Measurements from ENCODE around the gene CALHM4. TPM values are rescaled to one million over a fixed set of nuclear protein-coding genes. Genes with fewer than 3 reads are reported as not detected.

CALHM4 gene
- total and polyA plus RNA-seq, 2 of the 13 experiments (the other 11 are each of a cell fraction or from before 2014, with no cell fraction given): not detected

- TF ChIP-seq, protein P1, sequence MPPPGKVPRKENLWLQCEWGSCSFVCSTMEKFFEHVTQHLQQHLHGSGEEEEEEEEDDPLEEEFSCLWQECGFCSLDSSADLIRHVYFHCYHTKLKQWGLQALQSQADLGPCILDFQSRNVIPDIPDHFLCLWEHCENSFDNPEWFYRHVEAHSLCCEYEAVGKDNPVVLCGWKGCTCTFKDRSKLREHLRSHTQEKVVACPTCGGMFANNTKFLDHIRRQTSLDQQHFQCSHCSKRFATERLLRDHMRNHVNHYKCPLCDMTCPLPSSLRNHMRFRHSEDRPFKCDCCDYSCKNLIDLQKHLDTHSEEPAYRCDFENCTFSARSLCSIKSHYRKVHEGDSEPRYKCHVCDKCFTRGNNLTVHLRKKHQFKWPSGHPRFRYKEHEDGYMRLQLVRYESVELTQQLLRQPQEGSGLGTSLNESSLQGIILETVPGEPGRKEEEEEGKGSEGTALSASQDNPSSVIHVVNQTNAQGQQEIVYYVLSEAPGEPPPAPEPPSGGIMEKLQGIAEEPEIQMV (CRISPR knock-in tag; IDR thresholded peaks at IDR 0.05; ENCODE audit: low read depth): peak; percentile 91; the same call in 1 of the 2 replicates
- TF ChIP-seq, protein P2, sequence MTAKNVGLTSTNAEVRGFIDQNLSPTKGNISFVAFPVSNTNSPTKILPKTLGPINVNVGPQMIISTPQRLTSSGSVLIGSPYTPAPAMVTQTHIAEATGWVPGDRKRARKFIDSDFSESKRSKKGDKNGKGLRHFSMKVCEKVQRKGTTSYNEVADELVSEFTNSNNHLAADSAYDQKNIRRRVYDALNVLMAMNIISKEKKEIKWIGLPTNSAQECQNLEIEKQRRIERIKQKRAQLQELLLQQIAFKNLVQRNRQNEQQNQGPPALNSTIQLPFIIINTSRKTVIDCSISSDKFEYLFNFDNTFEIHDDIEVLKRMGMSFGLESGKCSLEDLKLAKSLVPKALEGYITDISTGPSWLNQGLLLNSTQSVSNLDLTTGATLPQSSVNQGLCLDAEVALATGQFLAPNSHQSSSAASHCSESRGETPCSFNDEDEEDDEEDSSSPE (CRISPR knock-in tag; IDR thresholded peaks at IDR 0.05): peak; percentile 85
- TF ChIP-seq AKAP8 (CRISPR knock-in tag; IDR thresholded peaks at IDR 0.05) (peak; percentile 92), ZNF550 (CRISPR knock-in tag; IDR thresholded peaks at IDR 0.05; ENCODE audit: borderline replicate concordance) (peak; percentile 40; the same call in 1 of the 2 replicates), SP140L (CRISPR knock-in tag; IDR thresholded peaks at IDR 0.05; ENCODE audit: borderline replicate concordance) (no peak; the same call in 1 of the 2 replicates), MBNL3 (CRISPR knock-in tag; conservative IDR thresholded peaks at IDR 0.05) (no peak), RCOR2 (CRISPR knock-in tag; IDR thresholded peaks at IDR 0.05) (peak; percentile 51; the same call in 1 of the 2 replicates), ZNF709 (CRISPR knock-in tag; IDR thresholded peaks at IDR 0.05) (peak; percentile 95), HHEX (CRISPR knock-in tag; IDR thresholded peaks at IDR 0.05) (0 out of 2 replicates have a peak, but pooled peaks have one; percentile 34), GPN1 (CRISPR knock-in tag; IDR thresholded peaks at IDR 0.05; ENCODE audit: borderline replicate concordance) (no peak), SALL2 (CRISPR knock-in tag; IDR thresholded peaks at IDR 0.05) (peak; percentile 99), PCBP1 (IDR thresholded peaks at IDR 0.05; ENCODE audit: borderline replicate concordance, low read depth, low read length) (peak; percentile 98), THAP7 (CRISPR knock-in tag; IDR thresholded peaks at IDR 0.05) (no peak), ZNF878 (CRISPR knock-in tag; IDR thresholded peaks at IDR 0.05) (peak; percentile 90; the same call in 1 of the 2 replicates), ZNF678 (CRISPR knock-in tag; IDR thresholded peaks at IDR 0.05) (0 out of 2 replicates have a peak, but pooled peaks have one; percentile 73), ZXDC (CRISPR knock-in tag; IDR thresholded peaks at IDR 0.05) (no peak; the same call in 1 of the 2 replicates), ZNF451 (CRISPR knock-in tag; IDR thresholded peaks at IDR 0.05) (peak; percentile 86), AGO1 (IDR thresholded peaks at IDR 0.05; ENCODE audit: low read depth, low read length, poor library complexity, severe bottlenecking) (peak; percentile 57), ZNF549 (CRISPR knock-in tag; IDR thresholded peaks at IDR 0.05) (no peak)
- TF ChIP-seq, protein P3, sequence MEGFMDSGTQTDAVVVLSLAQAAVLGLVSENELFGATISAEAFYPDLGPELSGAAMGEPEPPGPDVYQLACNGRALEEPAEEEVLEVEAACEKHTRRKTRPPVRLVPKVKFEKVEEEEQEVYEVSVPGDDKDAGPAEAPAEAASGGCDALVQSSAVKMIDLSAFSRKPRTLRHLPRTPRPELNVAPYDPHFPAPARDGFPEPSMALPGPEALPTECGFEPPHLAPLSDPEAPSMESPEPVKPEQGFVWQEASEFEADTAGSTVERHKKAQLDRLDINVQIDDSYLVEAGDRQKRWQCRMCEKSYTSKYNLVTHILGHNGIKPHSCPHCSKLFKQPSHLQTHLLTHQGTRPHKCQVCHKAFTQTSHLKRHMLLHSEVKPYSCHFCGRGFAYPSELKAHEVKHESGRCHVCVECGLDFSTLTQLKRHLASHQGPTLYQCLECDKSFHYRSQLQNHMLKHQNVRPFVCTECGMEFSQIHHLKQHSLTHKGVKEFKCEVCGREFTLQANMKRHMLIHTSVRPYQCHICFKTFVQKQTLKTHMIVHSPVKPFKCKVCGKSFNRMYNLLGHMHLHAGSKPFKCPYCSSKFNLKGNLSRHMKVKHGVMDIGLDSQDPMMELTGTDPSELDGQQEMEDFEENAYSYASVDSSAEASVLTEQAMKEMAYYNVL (CRISPR knock-in tag; IDR thresholded peaks at IDR 0.05; ENCODE audit: borderline replicate concordance): peak; percentile 97
Measured at GRCh38 chr6:116570856-116571682, 17.5 kb downstream of the CALHM4 start, which contains the start of gene RWDD1 (continued).
